ENCODE measurements around the gene KCNH6. TPM values are rescaled to one million over a fixed set of nuclear protein-coding genes. Genes with fewer than 3 reads are reported as not detected.
A peak's percentile ranks its signal among the peaks of the same experiment; 100 is the strongest.

The KCNH6 gene
- total RNA-seq, 4 donors from 2014 or later, result 0.08 to 0.29 TPM; not detected in 2

DNA sequence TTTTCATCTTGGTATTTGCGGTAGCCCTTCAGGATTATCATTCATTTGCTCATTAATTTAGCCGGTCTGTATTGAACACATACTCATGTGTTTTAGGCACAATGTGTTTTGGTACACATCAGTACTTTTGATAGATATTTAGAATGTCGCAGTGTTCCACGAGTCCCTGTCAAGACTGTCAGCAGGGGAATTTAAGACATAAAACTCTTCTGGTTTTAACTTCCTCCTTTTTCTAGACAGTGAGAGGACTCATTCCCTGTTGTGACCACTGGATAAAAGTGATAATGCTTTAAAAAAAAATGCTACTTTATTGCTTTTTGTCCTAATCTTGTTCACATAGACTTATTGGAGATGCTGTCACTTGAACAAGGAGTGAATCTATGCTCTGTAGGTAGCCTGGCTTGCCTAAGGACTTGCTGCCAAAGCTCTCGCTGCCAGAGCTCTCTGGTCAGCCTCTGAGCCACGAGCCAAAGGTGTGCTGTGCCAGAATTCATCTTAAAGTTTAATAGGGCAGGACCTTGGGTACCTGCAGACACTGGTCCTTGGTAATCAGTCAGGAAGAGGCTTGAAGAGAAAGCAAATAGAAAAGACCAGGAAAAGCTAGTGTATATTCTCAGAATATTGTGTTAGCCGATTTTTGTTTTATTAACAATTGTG is 32.5 kb downstream of the KCNH6 start:
- no peak for DNase-seq (ENCODE audit: low spot score in 2 of 2)
- 80 to 81% methylated on average over 7 of the region's 7 CpGs for WGBS, 2 donors
- intact Hi-C loops (cut with DNase I; ENCODE audit: low total_unique reads), result loop anchor here (5.0 kb wide), 1 partner anchor 623 kb away; no protein-coding TSS in a partner anchor
- no peak overlapping the region for H3K4me3 ChIP-seq (ENCODE audit: low read depth, poor library complexity, severe bottlenecking)
- TF ChIP-seq POLR2A (IDR thresholded peaks at IDR 0.05), result no peak
- TF ChIP-seq, protein P1, sequence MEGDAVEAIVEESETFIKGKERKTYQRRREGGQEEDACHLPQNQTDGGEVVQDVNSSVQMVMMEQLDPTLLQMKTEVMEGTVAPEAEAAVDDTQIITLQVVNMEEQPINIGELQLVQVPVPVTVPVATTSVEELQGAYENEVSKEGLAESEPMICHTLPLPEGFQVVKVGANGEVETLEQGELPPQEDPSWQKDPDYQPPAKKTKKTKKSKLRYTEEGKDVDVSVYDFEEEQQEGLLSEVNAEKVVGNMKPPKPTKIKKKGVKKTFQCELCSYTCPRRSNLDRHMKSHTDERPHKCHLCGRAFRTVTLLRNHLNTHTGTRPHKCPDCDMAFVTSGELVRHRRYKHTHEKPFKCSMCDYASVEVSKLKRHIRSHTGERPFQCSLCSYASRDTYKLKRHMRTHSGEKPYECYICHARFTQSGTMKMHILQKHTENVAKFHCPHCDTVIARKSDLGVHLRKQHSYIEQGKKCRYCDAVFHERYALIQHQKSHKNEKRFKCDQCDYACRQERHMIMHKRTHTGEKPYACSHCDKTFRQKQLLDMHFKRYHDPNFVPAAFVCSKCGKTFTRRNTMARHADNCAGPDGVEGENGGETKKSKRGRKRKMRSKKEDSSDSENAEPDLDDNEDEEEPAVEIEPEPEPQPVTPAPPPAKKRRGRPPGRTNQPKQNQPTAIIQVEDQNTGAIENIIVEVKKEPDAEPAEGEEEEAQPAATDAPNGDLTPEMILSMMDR (IDR thresholded peaks at IDR 0.05), result no peak

DNA sequence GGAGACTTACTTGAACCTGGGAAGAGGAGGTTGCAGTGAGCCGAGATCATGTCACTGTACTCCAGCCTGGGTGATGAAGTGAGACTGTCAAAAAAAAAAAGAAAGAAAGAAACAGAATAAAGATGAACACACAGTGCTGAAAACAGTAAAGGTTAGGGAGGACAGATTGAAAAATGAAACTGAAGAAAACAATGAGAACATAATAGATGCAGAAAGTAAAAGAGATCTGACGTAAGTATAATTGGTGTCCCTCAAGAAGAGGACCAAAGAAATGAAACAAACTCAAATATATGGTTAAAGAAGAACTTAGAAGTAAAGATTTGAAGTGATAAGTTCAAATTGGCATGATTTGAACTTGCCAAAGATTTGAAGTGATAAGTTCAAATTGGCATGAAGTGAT is 34.3 kb downstream of the KCNH6 start:
- no peak overlapping the region for H3K4me3 ChIP-seq (ENCODE audit: low read depth, poor library complexity, severe bottlenecking)
- DNase-seq (ENCODE audit: low spot score in 2 of 2), result no peak
- no peak for TF ChIP-seq POLR2A (IDR thresholded peaks at IDR 0.05)
- TF ChIP-seq, protein P1 (IDR thresholded peaks at IDR 0.05), result no peak
- WGBS, 2 donors, result 94 to 98% methylated on average over 2 of the region's 2 CpGs
- intact Hi-C loops (cut with DNase I; ENCODE audit: low total_unique reads), result loop anchor here (5.0 kb wide), 1 partner anchor 625 kb away; no protein-coding TSS in a partner anchor

DNA sequence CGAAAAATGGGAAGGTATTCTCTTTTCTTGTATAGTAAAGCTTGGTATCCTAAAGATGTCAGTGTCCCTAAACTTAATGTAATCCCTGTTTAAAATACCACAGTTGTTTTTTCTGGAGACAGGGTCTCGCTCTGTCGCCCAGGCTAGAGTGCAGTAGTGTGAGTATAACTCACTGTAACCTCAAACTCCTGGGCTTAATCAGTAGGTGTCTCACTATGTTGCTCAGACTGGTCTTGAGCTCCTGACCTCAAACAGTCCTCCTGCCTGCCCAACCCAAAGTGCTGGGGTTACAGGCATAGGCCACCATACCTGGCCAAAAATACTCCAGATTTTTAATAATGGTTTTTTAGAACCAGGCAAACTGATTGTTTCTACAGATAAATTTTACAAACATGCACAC is 35.3 kb downstream of the KCNH6 start:
- DNase-seq (ENCODE audit: low spot score in 2 of 2), result no peak
- H3K4me3 ChIP-seq (ENCODE audit: low read depth, poor library complexity, severe bottlenecking), result no peak overlapping the region
- 86 to 99% methylated on average over 3 of the region's 3 CpGs for WGBS, 2 donors
- TF ChIP-seq, protein P1 (IDR thresholded peaks at IDR 0.05), result no peak
- TF ChIP-seq POLR2A (IDR thresholded peaks at IDR 0.05), result no peak
- intact Hi-C loops (cut with DNase I; ENCODE audit: low total_unique reads), result loop anchor here (5.0 kb wide), 1 partner anchor 626 kb away; no protein-coding TSS in a partner anchor

DNA sequence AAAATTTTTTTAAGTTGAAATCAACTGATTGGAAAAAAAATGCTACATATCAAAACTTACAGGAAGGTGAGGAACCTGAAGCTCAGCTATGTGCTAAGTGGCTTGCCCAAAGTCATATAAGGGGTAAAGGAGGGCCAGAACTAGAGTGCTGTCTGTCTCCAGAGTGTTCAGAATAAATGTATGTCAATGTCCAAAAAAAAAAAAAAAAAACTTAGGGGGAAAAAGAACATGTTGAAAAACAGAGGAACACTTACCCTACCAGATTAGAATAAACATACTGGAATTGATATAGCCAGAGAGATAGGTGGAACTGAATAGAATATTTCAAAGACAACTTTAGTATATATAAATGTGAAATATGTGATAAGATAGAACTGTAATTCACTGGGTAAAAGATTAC is 38.7 kb downstream of the KCNH6 start:
- no peak for DNase-seq (ENCODE audit: low spot score in 2 of 2)
- intact Hi-C loops (cut with DNase I; ENCODE audit: low total_unique reads), result no loop called here
- TF ChIP-seq, protein P1 (IDR thresholded peaks at IDR 0.05), result no peak
- no peak for TF ChIP-seq POLR2A (IDR thresholded peaks at IDR 0.05)
- no peak overlapping the region for H3K4me3 ChIP-seq (ENCODE audit: low read depth, poor library complexity, severe bottlenecking)

DNA sequence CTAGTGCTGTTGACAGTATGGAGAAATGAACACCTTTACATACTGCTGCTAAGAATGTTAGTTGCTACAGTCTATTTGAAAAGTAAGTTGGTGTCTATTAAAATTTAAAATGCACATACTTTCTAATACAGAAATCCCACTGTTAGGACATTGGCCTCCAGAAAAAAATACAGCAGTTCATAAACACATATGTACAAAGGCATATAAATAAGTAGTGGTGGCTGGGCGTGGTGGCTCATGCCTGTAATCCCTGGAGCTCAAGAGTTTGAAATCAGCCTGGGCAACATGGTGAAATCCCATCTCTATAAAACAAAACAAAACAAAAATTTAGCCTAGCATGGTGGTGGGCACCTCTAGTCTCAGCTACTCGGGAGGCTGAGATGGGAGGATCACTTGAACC is 40.2 kb downstream of the KCNH6 start:
- DNase-seq (ENCODE audit: low spot score in 2 of 2), result peak in 1 of 2 donors; percentile 43
- intact Hi-C loops (cut with DNase I; ENCODE audit: low total_unique reads), result no loop called here
- WGBS, 2 donors, result 96 to 98% methylated on average over 2 of the region's 2 CpGs
- H3K4me3 ChIP-seq (ENCODE audit: low read depth, poor library complexity, severe bottlenecking), result no peak overlapping the region
- TF ChIP-seq, protein P1 (IDR thresholded peaks at IDR 0.05), result no peak
- no peak for TF ChIP-seq POLR2A (IDR thresholded peaks at IDR 0.05)

DNA sequence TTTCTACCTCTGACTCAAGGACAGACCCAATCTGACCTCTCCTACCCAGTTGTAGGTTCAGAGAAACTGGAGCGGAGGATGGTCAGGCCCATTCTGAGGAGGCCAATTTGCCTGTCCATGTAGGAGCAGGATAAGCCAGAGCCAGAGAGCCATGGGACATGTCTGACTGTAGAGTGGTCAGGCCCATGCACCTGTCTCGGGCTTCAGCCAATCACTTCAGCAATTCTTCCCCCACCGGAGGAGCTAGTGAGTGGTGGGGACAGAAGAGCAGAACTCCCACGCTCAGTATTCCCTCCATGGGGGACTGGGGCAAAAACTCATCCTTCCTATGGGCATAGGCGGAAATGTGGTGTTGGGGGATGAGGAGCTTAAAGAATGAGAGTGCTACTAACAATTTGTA is 41.4 kb downstream of the KCNH6 start:
- WGBS, 2 donors, result 98 to 99% methylated on average over 5 of the region's 5 CpGs
- DNase-seq (ENCODE audit: low spot score in 2 of 2), result peak in 1 of 2 donors; percentile 46
- H3K4me3 ChIP-seq (ENCODE audit: low read depth, poor library complexity, severe bottlenecking), result no peak overlapping the region
- intact Hi-C loops (cut with DNase I; ENCODE audit: low total_unique reads), result no loop called here
- TF ChIP-seq POLR2A (IDR thresholded peaks at IDR 0.05), result no peak
- TF ChIP-seq, protein P1 (IDR thresholded peaks at IDR 0.05), result no peak

Data from lower leg skin (tissue), 4 donors.